ENCODE data around the gene PDS5B.

DNA sequence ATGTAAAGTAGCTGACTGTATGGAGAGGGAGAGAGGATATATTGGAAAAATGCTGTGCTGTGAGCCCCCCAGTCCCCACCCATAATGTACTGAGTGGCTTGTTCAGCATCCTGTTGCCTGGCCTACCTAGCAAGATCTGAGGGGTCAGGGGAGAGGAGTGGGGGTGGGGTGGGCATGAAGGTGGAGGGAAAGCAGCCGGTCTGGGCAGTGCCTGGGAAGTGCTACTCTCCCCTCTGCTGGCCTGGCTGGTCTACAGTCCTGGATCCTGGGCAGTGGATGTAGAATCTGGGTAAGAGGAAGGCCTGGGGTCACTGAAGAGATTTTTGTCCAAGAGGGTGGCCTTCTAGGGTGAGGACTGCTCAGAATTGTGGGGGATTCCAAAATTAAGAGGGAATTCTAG lies 210.5 kb downstream of the PDS5B start:
- no peak for TF ChIP-seq POLR2A (IDR thresholded peaks at IDR 0.05)
- TF ChIP-seq, protein P1, sequence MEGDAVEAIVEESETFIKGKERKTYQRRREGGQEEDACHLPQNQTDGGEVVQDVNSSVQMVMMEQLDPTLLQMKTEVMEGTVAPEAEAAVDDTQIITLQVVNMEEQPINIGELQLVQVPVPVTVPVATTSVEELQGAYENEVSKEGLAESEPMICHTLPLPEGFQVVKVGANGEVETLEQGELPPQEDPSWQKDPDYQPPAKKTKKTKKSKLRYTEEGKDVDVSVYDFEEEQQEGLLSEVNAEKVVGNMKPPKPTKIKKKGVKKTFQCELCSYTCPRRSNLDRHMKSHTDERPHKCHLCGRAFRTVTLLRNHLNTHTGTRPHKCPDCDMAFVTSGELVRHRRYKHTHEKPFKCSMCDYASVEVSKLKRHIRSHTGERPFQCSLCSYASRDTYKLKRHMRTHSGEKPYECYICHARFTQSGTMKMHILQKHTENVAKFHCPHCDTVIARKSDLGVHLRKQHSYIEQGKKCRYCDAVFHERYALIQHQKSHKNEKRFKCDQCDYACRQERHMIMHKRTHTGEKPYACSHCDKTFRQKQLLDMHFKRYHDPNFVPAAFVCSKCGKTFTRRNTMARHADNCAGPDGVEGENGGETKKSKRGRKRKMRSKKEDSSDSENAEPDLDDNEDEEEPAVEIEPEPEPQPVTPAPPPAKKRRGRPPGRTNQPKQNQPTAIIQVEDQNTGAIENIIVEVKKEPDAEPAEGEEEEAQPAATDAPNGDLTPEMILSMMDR (IDR thresholded peaks at IDR 0.05), result no peak
